IMR-90 (cell line): Measurements from ENCODE around the gene SPATA16. TPM values are rescaled to one million over a fixed set of nuclear protein-coding genes. Genes with fewer than 3 reads are reported as not detected.

Experiments used
- ATAC-seq: fragments of 200-7000 bp; cut with Tn5 transposase; 2 replicates; pipeline ENCODE4 v1.9.1; 2020; ENCODE audit warnings: low read depth, mild to moderate bottlenecking, moderate library complexity
- BruUV-seq: library from RNA; stranded (reverse); fragments of 400-500 nt; replicated peaks from 2 replicates; lab custom pipeline; 2021; lab: Mats Ljungman, UMichigan
- CTCF ChIA-PET: fragments of 300-600 bp; formaldehyde crosslinking; extraction: SDS; loops from one replicate; lab custom pipeline; 2021; ENCODE audit warnings: antibody characterized with exemption; lab: Yijun Ruan, JAX
- POLR2A ChIA-PET: fragments of 300-600 bp; sonication (Branson Sonifier 250); formaldehyde crosslinking; loops from one replicate; lab custom pipeline; 2022; ENCODE audit warnings: antibody characterized with exemption; ENCODE audit not compliant: unreplicated experiment; lab: Charles Lee
- DNase-seq: peaks from one replicate; pipeline ENCODE4 v3.0.0; 2013
- H2AFZ ChIP-seq: replicated peaks from 2 replicates; pipeline ENCODE3; 2013; ENCODE audit warnings: low read length, mild to moderate bottlenecking; ENCODE audit not compliant: poor library complexity
- H2AK5ac ChIP-seq: 2 replicates; pipeline ENCODE4 v1.6.1; 2013; ENCODE audit warnings: low read depth, low read length, inconsistent platforms
- H2AK9ac ChIP-seq: replicated peaks from 2 replicates; pipeline ENCODE3; 2013; ENCODE audit warnings: mild to moderate bottlenecking, low read depth, low read length, moderate library complexity; ENCODE audit not compliant: poor library complexity
- H2BK120ac ChIP-seq: 2 replicates; pipeline ENCODE4 v1.6.1; 2013; ENCODE audit warnings: low read depth, low read length, inconsistent platforms
- H2BK15ac ChIP-seq: 3 replicates; pipeline ENCODE4 v1.6.1; 2013; ENCODE audit warnings: low read depth, low read length, inconsistent platforms
- H2BK20ac ChIP-seq: 2 replicates; pipeline ENCODE4 v1.6.1; 2013; ENCODE audit warnings: low read depth, mild to moderate bottlenecking, inconsistent platforms, low read length, moderate library complexity
- H2BK5ac ChIP-seq: 2 replicates; pipeline ENCODE4 v1.6.1; 2013; ENCODE audit warnings: mild to moderate bottlenecking, low read depth, low read length, inconsistent platforms; ENCODE audit not compliant: poor library complexity, severe bottlenecking
- H3K14ac ChIP-seq: replicated peaks from 2 replicates; pipeline ENCODE4 v1.6.1; 2013; ENCODE audit warnings: low read depth, low read length, inconsistent platforms
- H3K18ac ChIP-seq: 2 replicates; pipeline ENCODE4 v1.6.1; 2013; ENCODE audit warnings: low read depth, low read length, control low read depth
- H3K23ac ChIP-seq: 2 replicates; pipeline ENCODE4 v1.6.1; 2013; ENCODE audit warnings: low read depth, low read length, inconsistent platforms
- H3K27ac ChIP-seq: 2 replicates; pipeline ENCODE4 v1.5.1; 2013; ENCODE audit warnings: mild to moderate bottlenecking, control low read depth, low read length; ENCODE audit not compliant: insufficient read depth
- H3K27me3 ChIP-seq: 2 replicates; pipeline ENCODE4 v1.6.1; 2013; ENCODE audit warnings: low read length; ENCODE audit not compliant: control insufficient read depth, insufficient read depth
- H3K36me3 ChIP-seq: 2 replicates; pipeline ENCODE4 v1.6.1; 2013; ENCODE audit warnings: low read length, mixed read lengths; ENCODE audit not compliant: control insufficient read depth, insufficient read depth
- H3K4ac ChIP-seq: 2 replicates; pipeline ENCODE4 v1.6.1; 2013; ENCODE audit warnings: low read depth, low read length, inconsistent platforms
- H3K4me1 ChIP-seq: 2 replicates; pipeline ENCODE4 v1.6.1; 2013; ENCODE audit warnings: low read length, mixed read lengths; ENCODE audit not compliant: control insufficient read depth, insufficient read depth
- H3K4me2 ChIP-seq: 2 replicates; pipeline ENCODE4 v1.6.1; 2013; ENCODE audit warnings: low read depth, mild to moderate bottlenecking, control low read depth, low read length, moderate library complexity
- H3K4me3 ChIP-seq: 2 replicates; pipeline ENCODE4 v1.5.1; 2013; ENCODE audit warnings: low read depth, mild to moderate bottlenecking, control low read depth, low read length, moderate library complexity; ENCODE audit not compliant: insufficient read depth
- H3K56ac ChIP-seq: 2 replicates; pipeline ENCODE4 v1.6.1; 2013; ENCODE audit warnings: low read length, inconsistent platforms; ENCODE audit not compliant: insufficient read depth; ENCODE audit errors: extremely low read depth
- H3K79me1 ChIP-seq, 2 experiments: 2 replicates each; pipeline ENCODE4 v1.6.1; 2013; ENCODE audit warnings: low read length in 2 of 2, inconsistent platforms in 1 of 2, low read depth in 1 of 2
- H3K9ac ChIP-seq: 2 replicates; pipeline ENCODE4 v1.6.1; 2013; ENCODE audit warnings: low read depth, low read length, control low read depth
- H3K9me1 ChIP-seq: 2 replicates; pipeline ENCODE4 v1.6.1; 2013; ENCODE audit warnings: low read length, inconsistent platforms; ENCODE audit not compliant: insufficient read depth
- H3K9me3 ChIP-seq: 2 replicates; pipeline ENCODE4 v1.6.1; 2013; ENCODE audit warnings: low read length; ENCODE audit not compliant: control insufficient read depth, insufficient read depth
- H4K20me1 ChIP-seq: 2 replicates; pipeline ENCODE4 v1.6.1; 2013; ENCODE audit warnings: low read length, inconsistent platforms; ENCODE audit not compliant: insufficient read depth
- H4K5ac ChIP-seq: 2 replicates; pipeline ENCODE4 v1.6.1; 2013; ENCODE audit warnings: mild to moderate bottlenecking, low read depth, low read length, control low read depth
- H4K8ac ChIP-seq, 2 experiments: 2 replicates each; pipeline ENCODE4 v1.6.1; 2013; ENCODE audit warnings: low read depth in 2 of 2, low read length in 2 of 2, control low read depth in 1 of 2, inconsistent platforms in 1 of 2
- H4K91ac ChIP-seq: 2 replicates; pipeline ENCODE4 v1.6.1; 2013; ENCODE audit warnings: low read depth, low read length, inconsistent platforms; ENCODE audit not compliant: insufficient read depth
- BHLHE40 ChIP-seq: fragments of 150-350 bp; IDR thresholded peaks from 2 replicates; pipeline ENCODE4 v1.6.1; 2016; ENCODE audit warnings: mild to moderate bottlenecking, low read depth, low read length
- CHD1 ChIP-seq: IDR thresholded peaks from 2 replicates; pipeline ENCODE4 v1.6.1; 2012; ENCODE audit warnings: low read depth, low read length, improper control_type of control experiment
- CTCF ChIP-seq: conservative IDR thresholded peaks from 2 replicates; pipeline ENCODE4 v1.5.1; 2012; ENCODE audit warnings: mild to moderate bottlenecking, low read depth, low read length, improper control_type of control experiment
- FOS ChIP-seq: fragments of 150-350 bp; IDR thresholded peaks from 2 replicates; pipeline ENCODE4 v1.6.1; 2016; ENCODE audit warnings: low read depth, low read length
- MAFK ChIP-seq: IDR thresholded peaks from 2 replicates; pipeline ENCODE4 v1.6.1; 2012; ENCODE audit warnings: low read depth, low read length, improper control_type of control experiment
- MAZ ChIP-seq: IDR thresholded peaks from 2 replicates; pipeline ENCODE4 v1.6.1; 2012; ENCODE audit warnings: low read depth, mild to moderate bottlenecking, low read length, improper control_type of control experiment, moderate library complexity, borderline replicate concordance
- NFE2L2 ChIP-seq: fragments of 150-350 bp; IDR thresholded peaks from 2 replicates; pipeline ENCODE4 v1.6.1; 2016; ENCODE audit warnings: low read depth, mild to moderate bottlenecking, low read length
- POLR2A ChIP-seq: IDR thresholded peaks from 2 replicates; pipeline ENCODE4 v1.6.1; 2012; ENCODE audit warnings: mild to moderate bottlenecking, low read depth, low read length
- RAD21 ChIP-seq: IDR thresholded peaks from 2 replicates; pipeline ENCODE4 v1.6.1; 2012; ENCODE audit warnings: low read length, improper control_type of control experiment
- RFX5 ChIP-seq: IDR thresholded peaks from 2 replicates; pipeline ENCODE4 v1.8.0; 2012; ENCODE audit warnings: low read depth, mild to moderate bottlenecking, low read length, moderate library complexity
- SMC3 ChIP-seq: fragments of 150-350 bp; IDR thresholded peaks from 2 replicates; pipeline ENCODE4 v1.6.1; 2016; ENCODE audit warnings: low read depth, mild to moderate bottlenecking, antibody characterized with exemption, low read length, moderate library complexity
- WGBS, 2 experiments: methylation state at CpG; one replicate each; pipeline versions ENCODE4 v1.1.5 to v1.1.7; 2013; ENCODE audit warnings: missing lambda C conversion rate in 2 of 2; ENCODE audit not compliant: insufficient read length in 1 of 2; ENCODE audit errors: extremely low coverage in 2 of 2; 5-methylcytosine and 5-hydroxymethylcytosine counted together
- dilution Hi-C: fragments of 300-500 bp; cut with HindIII; formaldehyde crosslinking; loops from one replicate; pipeline ENCODE4 v1.14.3; 2018; ENCODE audit warnings: low sequenced_read_pairs; ENCODE audit not compliant: unreplicated experiment
- in situ Hi-C: fragments of 300-500 bp; cut with MboI; formaldehyde crosslinking; loops from 3 replicates; pipeline ENCODE4 v1.14.3; 2019; ENCODE audit warnings: low sequenced_read_pairs, inconsistent platforms, mixed read lengths
- intact Hi-C: fragments of 100-400 bp; cut with micrococcal nuclease; formaldehyde crosslinking; loops from 2 replicates; pipeline ENCODE4 v1.10.0; 2022
- polyA plus RNA-seq, 3 experiments: library from polyadenylated mRNA; depleted of rRNA; stranded (reverse); fragments of >200 nt; gene quantifications; 2 replicates each; pipeline ENCODE4 v1.2.3, GENCODE V29; 2012; ENCODE audit warnings: low replicate concordance in 1 of 3
- total RNA-seq: library from RNA; depleted of rRNA; stranded (reverse); fragments of >200 nt; gene quantifications from 2 replicates; pipeline ENCODE4 v1.2.3, GENCODE V29; 2012

The SPATA16 gene
- total and polyA plus RNA-seq, 2 of the 4 experiments (the other 2 are of a cell fraction), result not detected

DNA sequence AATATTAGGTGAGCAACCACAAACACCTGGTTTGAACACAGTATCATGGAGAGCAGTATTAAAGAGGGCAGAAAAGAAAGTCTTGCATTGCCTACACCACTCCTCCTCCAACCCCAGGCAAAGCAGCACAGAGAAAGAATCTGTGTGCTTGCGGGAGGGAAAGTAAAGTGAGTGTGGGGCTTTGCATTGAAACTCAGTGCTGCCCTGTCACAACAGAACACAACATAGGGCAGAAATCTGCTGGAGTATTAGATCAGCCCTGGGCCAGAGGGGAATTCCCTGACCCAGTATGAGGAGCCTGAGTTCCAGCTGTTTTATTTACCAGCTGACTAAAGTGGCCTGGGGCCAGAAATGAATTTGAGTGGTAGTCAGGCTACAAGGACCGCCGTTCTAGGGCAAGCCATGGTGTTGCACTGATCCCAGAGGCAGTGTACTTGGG, 75.5 kb downstream of the SPATA16 start:
- Histone ChIP-seq H3K4me1 (peaks cover 2% of the 10 kb centered on the region; the same call in 1 of the 2 replicates), H4K5ac (no peak overlapping the region), H3K79me1 (no peaks in the 10 kb centered on the region), H4K20me1 (no peaks in the 10 kb centered on the region), H3K27me3 (no peaks in the 10 kb centered on the region), H2BK15ac (no peak overlapping the region), H3K56ac (no peak overlapping the region), H4K8ac (no peak overlapping the region), H3K27ac (no peak overlapping the region), H3K9me1 (no peaks in the 10 kb centered on the region), H3K23ac (no peak overlapping the region), H2AK5ac (no peak overlapping the region), H3K9ac (no peak overlapping the region), H3K4me2 (no peak overlapping the region), H2AK9ac (no peak overlapping the region), H3K14ac (no peak overlapping the region), H2BK5ac (no peak overlapping the region), H3K36me3 (no peaks in the 10 kb centered on the region), H3K4me3 (no peak overlapping the region), H3K9me3 (no peaks in the 10 kb centered on the region), H3K18ac (no peak overlapping the region), H2AFZ (no peak overlapping the region), H4K91ac (no peak overlapping the region), H2BK20ac (no peak overlapping the region), H3K4ac (no peak overlapping the region), H2BK120ac (no peak overlapping the region)
- dilution Hi-C loops, result no loop called here
- DNase-seq (peak; percentile 6), ATAC-seq (no peak)
- intact Hi-C loops, result no loop called here
- no peak for TF ChIP-seq MAZ
- no peak for TF ChIP-seq RAD21
- no peak for TF ChIP-seq NFE2L2
- TF ChIP-seq CHD1, result no peak
- no peak for TF ChIP-seq FOS
- no peak for TF ChIP-seq CTCF
- TF ChIP-seq RFX5, result no peak
- TF ChIP-seq POLR2A, result no peak
- no peak for TF ChIP-seq MAFK
- TF ChIP-seq BHLHE40, result no peak
- TF ChIP-seq SMC3, result no peak
- no TSS peak for BruUV-seq
- ChIA-PET CTCF (interaction anchor here (0.6 kb wide), 1 partner anchor 280 kb away, joined by 3 read pairs; no protein-coding TSS in a partner anchor), POLR2A (no interaction called here)
- in situ Hi-C loops, result no loop called here
- WGBS, 2 experiments, result no CpG with 5 or more reads among the region's 3 CpGs
